Measurements from ENCODE around the gene IKZF3.
A peak's percentile ranks its signal among the peaks of the same experiment; 100 is the strongest.
"Not testable (repeated sequence)": the region's sequence is repeated elsewhere in the genome, so short reads cannot be mapped to it uniquely, and the experiment has no call there.

IKZF3 gene

DNA sequence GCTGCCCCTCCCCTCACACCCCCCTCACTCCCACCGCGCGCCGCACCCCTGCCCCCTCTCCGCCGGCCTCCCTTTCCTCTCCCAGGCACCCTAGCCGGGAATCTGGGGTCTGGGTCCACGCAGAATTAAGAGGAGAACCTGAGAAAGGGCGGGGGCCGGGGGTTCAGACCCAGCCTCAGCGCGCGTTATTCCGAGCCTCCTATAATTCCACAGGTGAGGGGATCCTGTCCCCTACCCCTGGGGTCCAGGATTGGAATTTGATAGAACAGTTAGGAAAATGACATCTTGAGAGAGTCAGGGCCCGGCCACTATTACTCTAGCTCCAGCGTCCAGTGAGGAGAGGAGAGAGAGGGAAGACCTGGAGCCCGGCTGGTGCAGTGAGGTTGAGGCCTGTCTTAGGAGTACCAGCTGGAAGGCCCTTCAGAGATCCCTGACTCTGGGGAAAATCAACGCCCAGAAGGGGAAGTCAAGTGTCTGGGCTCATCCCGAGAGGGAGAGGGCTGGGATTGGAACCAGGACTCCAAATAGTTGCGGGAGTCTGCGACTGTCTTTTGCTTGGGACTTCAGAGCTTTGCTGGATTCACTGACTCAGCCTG, 109.1 kb downstream of the IKZF3 start:
- no peak for DNase-seq (ENCODE audit: low spot score)

DNA sequence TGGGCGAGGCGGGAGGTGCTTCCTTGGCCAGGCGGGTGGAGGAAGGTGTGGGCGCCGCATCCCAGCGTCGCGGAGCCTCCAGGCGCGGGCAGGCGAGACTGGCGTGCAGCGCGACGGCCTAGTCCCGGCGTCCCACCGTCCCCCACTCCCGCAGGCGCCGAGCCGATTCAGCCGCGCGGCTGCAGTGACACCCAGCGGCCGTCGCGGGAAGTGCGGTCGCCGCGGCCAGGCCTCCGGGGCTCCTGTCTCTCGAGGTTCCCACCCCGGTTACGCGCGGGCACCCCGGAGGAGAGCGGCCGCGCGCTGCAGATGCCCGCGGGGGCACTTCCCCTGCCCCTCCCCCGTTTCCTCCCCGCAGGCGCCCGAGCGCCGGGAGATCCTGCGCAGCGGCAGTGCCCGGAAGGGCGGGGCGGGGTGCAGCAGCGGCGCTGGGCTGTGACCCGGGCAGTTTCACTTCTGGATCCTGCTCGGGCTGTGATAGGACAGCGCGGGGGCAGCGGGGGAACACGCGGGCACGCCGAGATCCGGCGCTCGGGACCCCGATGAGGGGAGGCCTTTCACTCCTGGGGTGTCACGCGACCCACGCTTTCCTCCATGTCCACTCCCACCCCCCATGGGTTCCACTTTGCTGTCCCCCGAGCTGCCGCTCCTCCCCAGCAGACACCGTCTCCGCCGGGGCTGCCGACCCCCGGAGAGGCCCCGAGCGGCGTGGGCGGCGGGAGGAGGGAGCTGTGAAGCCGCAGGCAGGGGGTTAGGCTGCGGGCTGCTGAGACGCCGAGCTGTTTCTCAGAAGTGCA, 109.8 kb downstream of the IKZF3 start:
- peak; percentile 84 for DNase-seq (ENCODE audit: low spot score)

DNA sequence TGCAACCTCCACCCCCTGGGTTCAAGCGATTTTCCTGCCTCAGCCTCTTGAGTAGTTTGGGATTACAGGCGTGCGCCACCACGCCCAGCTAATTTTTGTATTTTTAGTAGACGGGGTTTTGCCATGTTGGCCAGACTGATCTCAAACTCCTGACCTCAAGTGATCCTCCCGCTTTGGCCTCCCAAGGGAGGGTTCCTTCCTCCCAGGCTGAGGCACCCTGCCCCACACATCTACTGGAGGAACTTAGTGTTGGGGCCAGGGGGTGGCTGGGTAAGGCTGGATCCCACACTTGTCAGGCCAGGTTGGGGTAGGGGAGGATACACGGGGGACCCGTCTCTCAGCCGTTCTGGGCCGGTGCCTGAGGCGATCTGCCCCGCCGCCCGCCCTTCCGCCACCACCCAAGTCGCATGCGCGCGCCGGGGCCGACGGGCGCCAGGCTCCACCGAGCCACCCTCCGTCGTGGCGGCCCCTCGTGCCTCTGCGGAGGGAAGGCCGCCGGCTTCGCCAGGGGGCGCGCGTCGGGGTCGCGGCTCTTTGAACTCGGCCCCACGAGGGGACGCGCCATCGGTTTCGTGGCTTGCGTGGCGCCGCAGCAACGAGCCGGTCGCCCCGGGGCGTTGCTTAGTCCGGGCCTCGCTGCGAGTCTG, 110.5 kb downstream of the IKZF3 start:
- DNase-seq (ENCODE audit: low spot score), result peak; percentile 27

DNA sequence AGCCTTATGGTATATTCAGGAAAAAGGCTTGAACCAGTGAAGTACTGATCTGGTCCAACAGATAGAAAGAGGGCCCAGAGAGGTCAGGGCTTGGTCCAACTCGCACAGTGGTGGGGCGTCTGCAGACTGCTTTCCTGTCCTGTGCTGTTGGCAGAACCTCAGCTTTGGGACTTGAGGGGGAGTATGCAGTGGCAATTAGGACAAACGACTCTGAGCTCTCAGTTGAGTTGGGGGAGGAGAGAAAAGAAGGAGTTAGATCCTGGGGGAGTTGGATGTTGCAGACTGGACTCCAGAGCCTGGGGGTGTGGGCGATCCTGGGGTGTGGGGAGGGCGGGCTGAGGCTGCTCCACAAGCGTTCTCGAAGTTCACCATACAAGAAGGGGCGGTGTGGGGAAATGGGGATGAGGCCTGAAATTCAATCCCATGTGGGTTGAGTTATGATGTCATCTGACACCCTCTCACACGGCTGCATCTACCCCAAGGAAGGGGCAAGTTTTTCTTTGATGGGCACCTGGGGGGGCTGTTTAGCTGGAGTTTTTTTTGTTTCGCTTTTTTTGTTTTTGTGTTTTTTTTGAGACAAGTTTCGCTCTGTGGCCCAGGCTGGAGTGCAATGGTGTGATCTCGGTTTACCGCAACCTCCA, 111.8 kb downstream of the IKZF3 start:
- no peak for DNase-seq (ENCODE audit: low spot score)

DNA sequence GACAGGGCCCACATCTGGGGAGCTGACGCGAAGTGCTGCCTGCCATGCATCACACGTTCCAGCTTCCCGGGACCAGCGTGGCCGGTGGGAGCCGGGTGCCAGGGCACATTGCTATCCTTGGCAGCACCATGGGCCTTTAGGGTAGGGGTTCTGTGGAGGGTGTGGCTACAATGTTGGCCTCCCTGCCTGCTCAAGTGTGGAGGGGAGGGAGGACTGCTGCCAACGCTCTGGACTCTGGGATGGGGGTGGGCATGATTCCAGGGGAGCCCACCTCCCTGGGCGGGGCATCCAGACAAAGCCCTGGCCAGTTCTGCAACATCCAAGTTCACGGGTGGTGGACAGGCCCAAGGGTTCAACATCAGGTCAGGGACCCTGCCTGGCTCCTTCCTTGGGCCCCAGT, 112.5 kb downstream of the IKZF3 start:
- no peak for DNase-seq (ENCODE audit: low spot score)

DNA sequence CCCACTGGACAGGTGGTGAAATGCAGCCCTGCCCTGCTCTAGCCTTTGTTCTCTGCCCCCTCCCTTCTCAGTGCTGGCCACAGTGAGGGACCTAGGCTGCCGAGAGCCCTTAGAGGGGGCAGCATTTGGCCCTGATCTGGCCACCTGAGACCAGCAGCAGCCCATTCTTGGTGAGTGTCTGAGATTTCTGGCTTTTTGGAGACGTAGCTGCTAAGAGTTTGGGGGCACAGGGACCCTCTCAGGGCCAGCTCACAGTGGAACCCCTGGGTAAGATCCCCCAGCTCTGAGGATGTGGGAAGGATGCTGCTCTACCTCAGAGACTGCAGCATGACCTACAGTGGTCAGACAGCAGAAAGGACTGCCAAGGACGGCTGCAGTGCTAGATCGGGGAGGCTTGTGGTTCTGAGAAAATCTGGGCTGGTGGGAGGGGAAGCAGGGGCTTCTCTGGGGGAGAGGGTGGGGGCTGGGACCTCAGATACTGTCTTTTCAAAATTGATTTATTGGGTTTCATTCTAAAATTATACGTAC, 113.0 kb downstream of the IKZF3 start:
- DNase-seq (ENCODE audit: low spot score), result no peak

DNA sequence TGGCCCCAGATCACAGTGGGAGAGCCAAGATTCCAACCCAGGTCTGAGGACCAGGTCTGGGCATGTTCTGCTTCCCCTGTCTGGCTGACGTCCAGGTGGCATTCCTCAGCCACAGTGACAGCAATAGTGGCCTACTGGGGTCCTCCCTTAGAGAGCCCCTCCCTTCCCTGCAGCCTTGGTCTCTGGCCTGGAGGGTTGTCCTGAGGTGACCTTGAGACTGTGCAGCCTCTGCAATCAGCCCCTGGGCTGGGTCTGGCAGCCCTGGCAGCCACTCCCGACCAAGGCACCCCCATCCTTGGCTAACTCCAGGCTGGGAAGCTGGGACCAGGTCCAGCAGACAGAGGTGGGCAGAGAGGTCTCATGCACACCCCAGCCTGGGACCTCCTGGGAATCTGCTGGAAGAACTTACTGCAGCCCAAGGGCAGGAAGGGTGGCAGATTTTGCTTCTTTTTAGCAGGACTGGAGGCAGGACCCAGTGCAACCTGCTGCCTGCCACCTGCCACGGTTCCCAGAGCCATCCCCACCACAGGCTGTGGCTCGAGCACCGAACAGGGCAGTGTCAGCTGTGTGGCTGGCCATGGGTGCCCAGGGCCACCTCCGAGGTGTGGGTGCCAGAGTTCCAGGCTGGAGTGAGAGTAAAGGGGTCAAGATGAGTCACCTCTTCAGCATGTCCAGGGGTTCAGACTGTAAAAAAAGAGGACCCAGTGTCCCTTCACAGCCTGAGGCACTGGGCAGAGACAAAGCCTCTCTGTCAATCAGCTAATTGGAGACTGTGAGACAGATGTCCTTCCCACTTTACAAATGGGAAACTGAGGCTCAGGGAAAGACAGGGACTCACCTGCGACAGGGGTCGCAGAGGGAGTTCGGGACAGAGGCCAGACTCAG, 113.7 kb downstream of the IKZF3 start:
- DNase-seq (ENCODE audit: low spot score), result no peak

DNA sequence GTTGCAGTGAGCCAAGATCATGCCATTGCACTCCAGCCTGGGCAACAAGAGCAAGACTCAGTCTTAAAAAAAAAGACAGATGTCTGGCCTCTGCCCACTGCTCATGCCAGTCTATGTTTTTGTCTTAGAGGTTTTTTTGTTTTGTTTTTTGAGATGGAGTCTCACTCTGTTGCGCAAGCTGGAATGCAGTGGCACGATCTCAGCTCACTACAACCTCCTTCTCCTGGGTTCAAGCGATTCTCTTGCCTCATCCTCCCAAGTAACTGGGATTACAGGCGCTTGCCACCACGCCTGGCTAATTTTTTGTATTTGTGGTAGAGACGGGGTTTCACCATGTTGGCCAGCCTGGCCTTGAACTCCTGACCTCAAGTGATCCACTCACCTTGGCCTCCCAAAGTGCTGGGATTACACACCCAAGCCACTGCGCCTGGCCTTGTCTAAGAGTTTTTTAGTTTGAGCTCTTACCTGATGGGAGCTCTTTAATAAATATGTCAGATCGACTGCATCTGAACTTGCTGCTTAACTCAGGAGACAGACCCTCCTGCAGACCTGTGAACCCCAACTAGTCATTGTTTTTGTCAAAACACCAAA, 115.6 kb downstream of the IKZF3 start:
- not testable (repeated sequence) for DNase-seq (ENCODE audit: low spot score)

DNA sequence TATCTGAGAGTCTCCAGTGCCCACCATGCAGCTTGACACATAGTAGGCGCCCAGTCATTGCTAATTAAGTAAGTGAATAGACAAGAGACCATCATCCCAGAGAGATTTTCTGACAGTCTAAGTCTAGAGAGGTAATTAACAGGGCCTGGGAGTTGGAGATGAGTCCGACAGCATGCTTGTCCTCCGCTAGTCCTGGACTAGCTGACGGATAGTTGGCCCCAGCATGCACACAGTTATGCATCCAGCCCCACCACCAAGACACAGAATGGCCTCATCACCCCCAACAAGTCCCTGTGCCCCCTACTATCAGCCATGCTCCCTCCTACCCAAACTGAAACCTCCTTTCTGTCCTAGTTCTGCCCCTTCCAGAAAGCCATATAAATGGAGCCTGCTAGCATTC, 116.4 kb downstream of the IKZF3 start:
- no peak for DNase-seq (ENCODE audit: low spot score)

DNA sequence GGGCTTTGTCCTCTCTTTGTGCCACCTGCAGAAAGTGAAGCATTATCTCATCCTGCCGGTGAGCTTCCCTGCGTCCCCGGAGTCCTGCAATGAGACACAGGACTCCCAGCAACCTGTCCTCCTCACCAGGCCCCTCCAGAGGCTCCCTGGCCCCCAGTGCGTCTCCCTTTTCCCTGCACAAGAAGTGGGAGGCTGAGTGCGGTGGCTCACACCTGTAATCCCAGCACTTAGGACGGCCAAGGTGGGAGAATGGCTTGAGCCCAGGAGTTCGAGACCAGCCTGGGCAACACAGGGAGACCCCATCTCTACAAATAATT, 118.0 kb downstream of the IKZF3 start:
- no peak for DNase-seq (ENCODE audit: low spot score)

DNA sequence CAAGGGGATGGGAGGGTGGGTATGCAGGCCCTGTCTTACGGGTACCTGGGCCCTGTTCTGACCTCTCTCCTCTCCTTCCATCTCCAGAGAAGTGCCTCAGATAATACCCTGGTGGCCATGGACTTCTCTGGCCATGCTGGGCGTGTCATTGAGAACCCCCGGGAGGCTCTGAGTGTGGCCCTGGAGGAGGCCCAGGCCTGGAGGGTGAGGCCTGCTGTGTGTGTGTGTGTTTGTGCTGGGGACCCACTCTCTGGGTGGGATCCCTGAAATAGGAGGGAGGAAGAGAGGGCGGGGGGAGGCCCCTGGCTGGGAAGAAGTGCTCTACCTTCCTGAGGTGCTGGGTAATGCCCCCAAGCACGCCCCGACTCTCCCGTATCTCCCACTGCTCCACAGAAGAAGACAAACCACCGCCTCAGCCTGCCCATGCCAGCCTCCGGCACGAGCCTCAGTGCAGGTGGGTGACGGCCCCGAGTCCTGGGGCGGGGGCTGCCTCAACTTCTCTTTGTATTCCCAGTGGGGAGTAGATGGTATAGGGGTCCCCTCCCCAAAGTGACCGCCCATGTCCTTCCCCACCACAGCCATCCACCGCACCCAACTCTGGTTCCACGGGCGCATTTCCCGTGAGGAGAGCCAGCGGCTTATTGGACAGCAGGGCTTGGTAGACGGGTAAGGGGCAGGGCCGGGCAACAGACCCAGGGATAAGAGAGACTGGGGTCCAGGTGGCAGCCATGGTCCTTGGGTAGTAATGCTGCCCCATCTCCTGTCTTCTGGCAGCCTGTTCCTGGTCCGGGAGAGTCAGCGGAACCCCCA, 118.6 kb downstream of the IKZF3 start:
- no peak for DNase-seq (ENCODE audit: low spot score)

DNA sequence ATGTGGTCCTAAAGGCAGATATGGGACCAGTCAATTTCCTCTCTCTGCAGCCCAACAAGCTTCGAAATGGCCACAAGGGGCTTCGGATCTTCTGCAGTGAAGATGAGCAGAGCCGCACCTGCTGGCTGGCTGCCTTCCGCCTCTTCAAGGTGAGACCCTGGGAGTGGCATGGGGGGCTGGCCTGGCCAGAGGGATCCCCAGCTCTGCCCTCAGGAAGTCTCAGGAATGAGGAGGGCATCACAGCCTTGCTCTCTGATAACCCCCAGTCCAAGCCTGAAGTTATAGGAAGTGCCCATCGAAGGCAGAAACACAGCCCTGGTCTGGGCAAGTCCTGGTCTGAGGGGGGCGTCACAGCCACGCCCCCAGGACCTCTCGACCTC, 119.3 kb downstream of the IKZF3 start:
- no peak for DNase-seq (ENCODE audit: low spot score)

DNA sequence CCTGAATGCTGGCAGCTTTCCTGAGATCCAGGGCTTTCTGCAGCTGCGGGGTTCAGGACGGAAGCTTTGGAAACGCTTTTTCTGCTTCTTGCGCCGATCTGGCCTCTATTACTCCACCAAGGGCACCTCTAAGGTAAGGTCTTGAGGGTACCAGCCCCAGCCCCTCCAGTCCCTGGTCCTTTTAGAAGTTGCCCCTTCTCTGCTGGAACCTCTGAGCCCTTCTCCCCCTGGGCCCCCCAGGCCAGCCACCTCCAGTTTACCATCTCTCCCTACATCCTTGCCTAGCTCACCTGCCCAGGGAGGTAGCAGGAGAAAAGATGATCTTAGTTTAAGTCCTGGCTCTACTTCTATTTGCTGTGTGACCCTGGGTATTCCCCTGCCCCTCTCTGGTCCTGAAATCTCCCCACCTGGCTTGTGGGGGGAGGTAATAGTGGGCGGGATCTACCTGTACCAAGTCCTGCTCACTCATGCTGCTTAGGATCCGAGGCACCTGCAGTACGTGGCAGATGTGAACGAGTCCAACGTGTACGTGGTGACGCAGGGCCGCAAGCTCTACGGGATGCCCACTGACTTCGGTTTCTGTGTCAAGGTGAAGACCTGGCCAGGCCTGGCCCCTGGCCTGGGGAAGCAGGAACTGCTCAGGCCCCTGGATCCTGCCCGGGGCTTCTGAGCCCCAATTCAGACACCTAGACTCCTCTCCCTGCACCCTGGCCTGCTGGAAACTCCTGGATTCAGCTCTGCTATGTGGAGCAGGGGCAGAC, 119.9 kb downstream of the IKZF3 start:
- no peak for DNase-seq (ENCODE audit: low spot score)

DNA sequence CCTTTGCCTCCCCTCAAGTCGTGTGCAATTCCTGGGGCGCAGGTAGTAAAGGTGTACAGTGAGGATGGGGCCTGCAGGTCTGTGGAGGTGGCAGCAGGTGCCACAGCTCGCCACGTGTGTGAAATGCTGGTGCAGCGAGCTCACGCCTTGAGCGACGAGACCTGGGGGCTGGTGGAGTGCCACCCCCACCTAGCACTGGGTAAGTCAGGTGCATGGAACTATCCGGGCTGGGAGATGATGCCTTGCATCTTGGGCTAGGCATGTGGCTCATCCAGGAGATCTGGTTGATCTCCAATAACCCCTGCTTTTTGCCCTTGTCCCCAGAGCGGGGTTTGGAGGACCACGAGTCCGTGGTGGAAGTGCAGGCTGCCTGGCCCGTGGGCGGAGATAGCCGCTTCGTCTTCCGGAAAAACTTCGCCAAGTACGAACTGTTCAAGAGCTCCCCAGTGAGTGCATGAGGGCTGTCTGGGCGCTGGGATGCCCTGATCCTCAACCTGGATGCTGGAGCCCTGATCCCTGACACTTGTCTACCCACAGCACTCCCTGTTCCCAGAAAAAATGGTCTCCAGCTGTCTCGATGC, 121.2 kb downstream of the IKZF3 start:
- DNase-seq (ENCODE audit: low spot score), result no peak

DNA sequence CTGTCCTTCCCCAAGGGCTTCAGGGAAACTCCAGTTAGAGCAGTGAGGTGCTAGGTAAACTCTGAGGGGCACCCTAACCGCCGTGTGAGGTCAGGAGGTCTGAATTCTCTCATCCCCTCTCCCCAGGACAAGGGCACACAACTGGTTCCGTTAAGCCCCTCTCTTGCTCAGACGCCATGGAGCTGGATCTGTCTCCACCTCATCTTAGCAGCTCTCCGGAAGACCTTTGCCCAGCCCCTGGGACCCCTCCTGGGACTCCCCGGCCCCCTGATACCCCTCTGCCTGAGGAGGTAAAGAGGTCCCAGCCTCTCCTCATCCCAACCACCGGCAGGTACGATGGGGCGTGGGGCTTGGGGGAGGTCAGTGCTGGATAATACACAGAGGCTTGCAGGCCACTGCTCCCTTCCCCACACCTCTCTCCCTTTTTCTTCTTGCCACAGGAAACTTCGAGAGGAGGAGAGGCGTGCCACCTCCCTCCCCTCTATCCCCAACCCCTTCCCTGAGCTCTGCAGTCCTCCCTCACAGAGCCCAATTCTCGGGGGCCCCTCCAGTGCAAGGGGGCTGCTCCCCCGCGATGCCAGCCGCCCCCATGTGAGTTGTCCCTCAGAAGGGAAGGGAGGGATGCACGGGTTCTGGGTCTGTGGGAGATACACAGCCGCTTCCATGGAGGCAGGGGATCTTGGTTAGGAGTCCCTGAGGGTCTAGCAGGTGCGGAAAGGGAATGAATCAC, 121.8 kb downstream of the IKZF3 start:
- no peak for DNase-seq (ENCODE audit: low spot score)

DNA sequence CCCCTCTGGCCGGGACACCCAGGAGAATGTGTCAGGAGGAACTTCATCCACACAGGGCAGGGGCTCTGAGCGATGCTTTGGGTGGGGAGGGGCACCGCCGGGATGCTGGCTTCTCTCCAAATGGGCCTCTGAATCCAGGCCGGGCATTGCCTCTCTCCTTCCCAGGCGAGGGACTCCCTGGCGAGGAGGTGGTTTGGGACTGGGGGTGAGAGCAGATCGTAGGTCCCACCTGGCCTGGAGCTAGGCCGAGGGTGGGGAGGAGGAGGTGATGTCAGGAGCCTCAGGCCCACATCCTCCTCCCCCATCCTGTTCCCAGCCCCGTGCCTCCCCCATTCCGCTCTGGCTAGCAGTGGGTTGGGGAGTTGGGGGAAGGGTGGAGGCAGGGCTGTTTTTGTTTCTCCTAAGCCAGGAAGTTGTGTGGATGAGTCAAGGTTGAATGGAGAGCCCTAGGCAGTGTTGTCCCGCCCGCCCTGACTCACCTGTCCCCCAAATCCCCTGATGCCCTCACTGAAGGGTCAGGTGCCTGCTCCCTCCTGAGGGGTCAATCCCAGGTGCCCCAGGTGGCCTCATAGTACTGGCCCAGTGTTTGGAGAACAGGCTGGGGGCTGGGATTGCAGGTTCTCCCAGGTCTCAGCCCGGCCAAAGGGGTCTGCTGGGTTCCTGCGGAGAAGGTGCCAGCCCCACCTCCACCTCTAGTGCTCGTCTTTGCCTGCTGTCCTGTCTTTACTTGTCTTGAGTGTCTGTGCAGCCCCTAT, 123.6 kb downstream of the IKZF3 start:
- no peak for DNase-seq (ENCODE audit: low spot score)

DNA sequence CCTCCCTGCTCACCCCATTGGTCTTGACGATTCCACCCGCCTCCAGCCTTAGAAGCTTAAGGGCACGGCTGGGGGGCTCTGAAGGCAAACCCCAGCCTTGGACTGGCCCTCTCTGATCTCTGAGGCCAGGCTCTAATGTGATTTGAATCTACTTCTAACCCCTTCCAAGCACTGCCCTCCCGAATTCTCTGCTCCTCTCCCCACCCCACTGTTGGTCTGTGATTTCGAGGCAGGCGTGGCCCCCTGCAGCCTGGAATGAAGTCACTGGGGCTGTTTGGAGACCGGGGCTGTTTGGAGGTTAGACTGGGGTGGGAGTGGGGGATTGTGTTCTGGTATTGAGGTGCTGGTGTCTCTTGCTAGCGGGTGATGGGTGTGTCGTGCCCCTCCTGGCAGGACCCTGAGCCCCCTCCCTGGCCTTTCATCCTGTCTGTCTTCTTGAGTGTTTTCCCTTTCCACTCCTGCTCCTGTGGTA, 124.2 kb downstream of the IKZF3 start:
- DNase-seq (ENCODE audit: low spot score), result no peak
